ENCODE results near the gene MCU. TPM values are rescaled to one million over a fixed set of nuclear protein-coding genes. Genes with fewer than 3 reads are reported as not detected.
"Not testable (repeated sequence)": the region's sequence is repeated elsewhere in the genome, so short reads cannot be mapped to it uniquely, and the experiment has no call there.

The MCU gene
- total RNA-seq, 1 experiment from 2014 or later: 26.8 TPM

GRCh38 chr10:72771195-72771594 lies 79.3 kb downstream of the MCU start:
- H3K4me2 ChIP-seq (ENCODE audit: low read length); H3K9me2 ChIP-seq (ENCODE audit: insufficient read depth); CTCF ChIA-PET; intact Hi-C loops (cut with micrococcal nuclease); H3K9me3 ChIP-seq (ENCODE audit: control insufficient read depth in 1 of 2, insufficient read depth in 1 of 2, low read depth in 1 of 2, low read length in 2 of 2); H3K36me3 ChIP-seq (ENCODE audit: control insufficient read depth in 1 of 2, insufficient read depth in 2 of 2, low read length in 2 of 2); H3K4me3 ChIP-seq (replicated peaks in 1 of 2; ENCODE audit: low read depth in 1 of 2, low read length in 2 of 2); BruUV-seq (replicated peaks); DNase-seq (ENCODE audit: low read depth, low spot score); H3K4me1 ChIP-seq (ENCODE audit: control insufficient read depth in 1 of 2, insufficient read depth in 2 of 2, low read length in 2 of 2); POLR2A ChIA-PET; H2AFZ ChIP-seq (ENCODE audit: low read depth, low read length, poor library complexity, severe bottlenecking); ATAC-seq; H4K20me1 ChIP-seq (ENCODE audit: insufficient read depth); RAD21 ChIA-PET (ENCODE audit: low non-redundant PET in 1 of 2, low total read pairs in 2 of 2, uncharacterized antibody in 2 of 2, unreplicated experiment in 2 of 2); H3K27ac ChIP-seq (ENCODE audit: low read depth, low read length); H3K27me3 ChIP-seq (ENCODE audit: insufficient read depth, low read length); H3K9ac ChIP-seq (ENCODE audit: low read length): not testable (repeated sequence)
- peaks cover 11% of the 10 kb centered on the region for H3K79me2 ChIP-seq (ENCODE audit: insufficient read depth, low read length)

DNA sequence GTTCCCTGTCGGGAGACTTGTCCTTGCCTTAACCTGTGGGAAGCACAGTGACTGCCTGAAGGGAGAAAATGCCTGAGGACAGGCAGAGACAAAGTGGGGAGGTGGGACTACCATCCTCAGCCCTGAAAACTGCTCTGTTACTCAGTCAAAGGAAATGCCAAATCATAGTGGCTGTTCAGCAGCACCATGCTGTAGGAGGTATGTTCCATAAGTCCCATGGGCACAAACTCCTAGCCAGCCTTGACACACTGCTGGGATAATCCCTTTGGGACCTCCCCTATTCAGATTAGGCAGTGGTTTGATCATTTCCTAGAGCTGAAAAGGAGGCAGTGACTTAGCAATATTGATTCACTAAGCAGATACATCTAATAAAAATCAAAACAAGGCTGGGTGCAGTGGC lies 80.1 kb downstream of the MCU start:
- ATAC-seq: no peak
- no TSS peak for BruUV-seq (replicated peaks)
- intact Hi-C loops (cut with micrococcal nuclease): no loop called here
- Histone ChIP-seq H3K4me3 (replicated peaks in 1 of 2; ENCODE audit: low read depth in 1 of 2, low read length in 2 of 2) (no peak overlapping the region), H3K27me3 (ENCODE audit: insufficient read depth, low read length) (no peaks in the 10 kb centered on the region), H3K4me1 (ENCODE audit: control insufficient read depth in 1 of 2, insufficient read depth in 2 of 2, low read length in 2 of 2) (no peaks in the 10 kb centered on the region), H4K20me1 (ENCODE audit: insufficient read depth) (no peaks in the 10 kb centered on the region), H3K27ac (ENCODE audit: low read depth, low read length) (no peak overlapping the region), H3K79me2 (ENCODE audit: insufficient read depth, low read length) (peaks cover 7% of the 10 kb centered on the region), H3K9me3 (ENCODE audit: control insufficient read depth in 1 of 2, insufficient read depth in 1 of 2, low read depth in 1 of 2, low read length in 2 of 2) (no peaks in the 10 kb centered on the region), H3K9ac (ENCODE audit: low read length) (no peak overlapping the region), H3K4me2 (ENCODE audit: low read length) (no peak overlapping the region), H3K9me2 (ENCODE audit: insufficient read depth) (no peaks in the 10 kb centered on the region), H2AFZ (ENCODE audit: low read depth, low read length, poor library complexity, severe bottlenecking) (no peak overlapping the region), H3K36me3 (ENCODE audit: control insufficient read depth in 1 of 2, insufficient read depth in 2 of 2, low read length in 2 of 2) (no peaks in the 10 kb centered on the region)
- CTCF ChIA-PET: no interaction called here
- DNase-seq (ENCODE audit: low read depth, low spot score): no peak
- RAD21 ChIA-PET (ENCODE audit: low non-redundant PET in 1 of 2, low total read pairs in 2 of 2, uncharacterized antibody in 2 of 2, unreplicated experiment in 2 of 2): interaction anchor here in 1 of 2 experiments (0.6 kb wide), 1 partner anchor 67 kb away, joined by 3 read pairs; no protein-coding TSS in a partner anchor
- TF ChIP-seq POLR2AphosphoS5 (IDR thresholded peaks at IDR 0.05; ENCODE audit: low read depth, low read length): no peak
- TF ChIP-seq JUND (IDR thresholded peaks at IDR 0.05): no peak
- TF ChIP-seq TCF7L2 (IDR thresholded peaks at IDR 0.05; ENCODE audit: borderline replicate concordance, extremely low read depth, insufficient read depth, insufficient read length): no peak
- TF ChIP-seq EZH2phosphoT487 (IDR thresholded peaks at IDR 0.05; ENCODE audit: borderline replicate concordance): no peak
- TF ChIP-seq FOSL1 (IDR thresholded peaks at IDR 0.05; ENCODE audit: low read depth): no peak
- no peak for TF ChIP-seq ELF1 (IDR thresholded peaks at IDR 0.05; ENCODE audit: borderline replicate concordance, low read depth)
- TF ChIP-seq SP1 (IDR thresholded peaks at IDR 0.05; ENCODE audit: low read depth): no peak
- no peak for TF ChIP-seq ZNF274 (IDR thresholded peaks at IDR 0.05; ENCODE audit: low read depth, low read length)
- TF ChIP-seq CTCF (IDR thresholded peaks at IDR 0.05 in 2 of 3, conservative IDR thresholded peaks at IDR 0.05 in 1 of 3; ENCODE audit: borderline replicate concordance in 1 of 3, insufficient read depth in 1 of 3, low read depth in 2 of 3, low read length in 2 of 3): no peak
- TF ChIP-seq YY1 (IDR thresholded peaks at IDR 0.05; ENCODE audit: extremely low read depth, insufficient replicate concordance, low read depth, low read length): no peak
- no peak for TF ChIP-seq RAD21 (IDR thresholded peaks at IDR 0.05; ENCODE audit: low read depth)
- POLR2A ChIA-PET: no interaction called here

Measured in HCT116 (cell line).